Nephron (organoid): ENCODE results near the gene FSTL4.
A peak's percentile ranks its signal among the peaks of the same experiment; 100 is the strongest.
"Not testable (repeated sequence)": the region's sequence is repeated elsewhere in the genome, so short reads cannot be mapped to it uniquely, and the experiment has no call there.

Experiments used
- H3K27ac Mint-ChIP-seq, 3 experiments: 2 replicates each; pipeline ENCODE4 v1.8.0; 2020; ENCODE audit warnings: mixed read lengths in 3 of 3, mild to moderate bottlenecking in 2 of 3, moderate library complexity in 1 of 3
- H3K27me3 Mint-ChIP-seq: 2 replicates; pipeline ENCODE4 v1.8.0; 2021; ENCODE audit warnings: low read depth, mild to moderate bottlenecking, moderate library complexity, mixed read lengths
- H3K36me3 Mint-ChIP-seq: 2 replicates; pipeline ENCODE4 v1.8.0; 2020; ENCODE audit warnings: low read depth, mixed read lengths
- H3K4me1 Mint-ChIP-seq: 2 replicates; pipeline ENCODE4 v1.8.0; 2020; ENCODE audit warnings: mixed read lengths
- H3K4me3 Mint-ChIP-seq, 3 experiments: 2 replicates each; pipeline ENCODE4 v1.8.0; 2020; ENCODE audit warnings: mild to moderate bottlenecking in 3 of 3, mixed read lengths in 3 of 3, moderate library complexity in 2 of 3
- H3K9me3 Mint-ChIP-seq: 2 replicates; pipeline ENCODE4 v1.8.0; 2020; ENCODE audit warnings: mixed read lengths
- CTCF ChIP-seq, 3 experiments: fragments of 200-600 bp; sonication (generic); IDR thresholded peaks; one replicate each; pipeline ENCODE4 v1.5.0; 2021; ENCODE audit warnings: antibody characterized with exemption in 3 of 3; ENCODE audit not compliant: unreplicated experiment in 3 of 3

Gene FSTL4

GRCh38 chr5:133396814-133397213 is 215.5 kb downstream of the FSTL4 start:
- TF ChIP-seq CTCF (IDR thresholded peaks at IDR 0.05; ENCODE audit: unreplicated experiment in 3 of 3): no peak
- H3K4me1 Mint-ChIP-seq: peaks cover 35% of the 10 kb centered on the region
- H3K4me3 Mint-ChIP-seq: no peak overlapping the region
- H3K27ac Mint-ChIP-seq: peak overlapping the region; percentile 6 to 66 (median 29)
- H3K36me3 Mint-ChIP-seq: no peaks in the 10 kb centered on the region
- H3K9me3 Mint-ChIP-seq: peaks cover 3% of the 10 kb centered on the region
- peaks cover 14% of the 10 kb centered on the region for H3K27me3 Mint-ChIP-seq

GRCh38 chr5:133396187-133396741 is 216.1 kb downstream of the FSTL4 start:
- peaks cover 3% of the 10 kb centered on the region for H3K9me3 Mint-ChIP-seq
- H3K36me3 Mint-ChIP-seq: no peaks in the 10 kb centered on the region
- H3K27me3 Mint-ChIP-seq: peaks cover 14% of the 10 kb centered on the region
- peak overlapping the region; percentile 6 to 66 (median 29) for H3K27ac Mint-ChIP-seq
- peaks cover 35% of the 10 kb centered on the region for H3K4me1 Mint-ChIP-seq
- H3K4me3 Mint-ChIP-seq: peak overlapping the region in 1 of 3 experiments; percentile 32
- TF ChIP-seq CTCF (IDR thresholded peaks at IDR 0.05; ENCODE audit: unreplicated experiment in 3 of 3): no peak

GRCh38 chr5:133395207-133395606 is 217.1 kb downstream of the FSTL4 start:
- H3K9me3 Mint-ChIP-seq, H3K4me3 Mint-ChIP-seq, H3K36me3 Mint-ChIP-seq, H3K27ac Mint-ChIP-seq: not testable (repeated sequence)
- Mint-ChIP-seq H3K4me1 (peaks cover 35% of the 10 kb centered on the region), H3K27me3 (peaks cover 14% of the 10 kb centered on the region)

GRCh38 chr5:133394477-133394817 is 217.9 kb downstream of the FSTL4 start:
- peaks cover 30% of the 10 kb centered on the region for H3K4me1 Mint-ChIP-seq
- not testable (repeated sequence) for H3K4me3 Mint-ChIP-seq, H3K36me3 Mint-ChIP-seq, H3K27ac Mint-ChIP-seq, H3K9me3 Mint-ChIP-seq
- peaks cover 14% of the 10 kb centered on the region for H3K27me3 Mint-ChIP-seq

- Mint-ChIP-seq H3K4me3 (no peak overlapping the region), H3K9me3 (peaks cover 3% of the 10 kb centered on the region), H3K4me1 (peaks cover 31% of the 10 kb centered on the region), H3K36me3 (no peaks in the 10 kb centered on the region), H3K27ac (no peak overlapping the region), H3K27me3 (peaks cover 17% of the 10 kb centered on the region)
- no peak for TF ChIP-seq CTCF (IDR thresholded peaks at IDR 0.05; ENCODE audit: unreplicated experiment in 3 of 3)
These were observed 218.4 kb downstream of the FSTL4 start for GRCh38 chr5:133393776-133394476.

- Mint-ChIP-seq H3K4me1 (peaks cover 23% of the 10 kb centered on the region), H3K9me3 (peaks cover 3% of the 10 kb centered on the region), H3K27ac (no peak overlapping the region), H3K4me3 (no peak overlapping the region), H3K27me3 (peaks cover 16% of the 10 kb centered on the region), H3K36me3 (no peaks in the 10 kb centered on the region)
- TF ChIP-seq CTCF (IDR thresholded peaks at IDR 0.05; ENCODE audit: unreplicated experiment in 3 of 3): no peak
These were observed 219.9 kb downstream of the FSTL4 start for GRCh38 chr5:133392448-133392847.
